HEK293 (cell line): ENCODE results near the gene MSANTD2.

Experiments used
- CTCF ChIA-PET: fragments of 350-600 bp; formaldehyde crosslinking; extraction: SDS; loops from one replicate; lab custom pipeline; 2021; ENCODE audit warnings: antibody characterized with exemption; lab: Yijun Ruan, JAX
- POLR2A ChIA-PET: fragments of 300-600 bp; formaldehyde crosslinking; extraction: SDS; loops from one replicate; lab custom pipeline; 2020; ENCODE audit warnings: antibody characterized with exemption, inconsistent platforms; lab: Yijun Ruan, JAX
- H3K27ac ChIP-seq: fragments of 200-500 bp; sonication (Bioruptor generic); 2 replicates; pipeline ENCODE4 v1.5.1; 2014; ENCODE audit warnings: low read depth, low read length, control low read depth, inconsistent platforms; ENCODE audit errors: extremely low read depth
- H3K36me3 ChIP-seq, 2 experiments: fragments of 200-500 bp in 1 of 2; sonication (Bioruptor generic) in 1 of 2; 1 replicate in 1 of 2; 2 replicates in 1 of 2; pipeline ENCODE4 v1.5.1; 2014 to 2017; ENCODE audit warnings: inconsistent platforms in 2 of 2, low read length in 2 of 2; ENCODE audit not compliant: control insufficient read depth in 2 of 2, insufficient read depth in 1 of 2
- H3K4me1 ChIP-seq: fragments of 200-500 bp; sonication (Bioruptor generic); 2 replicates; pipeline ENCODE4 v1.5.1; 2014; ENCODE audit warnings: mild to moderate bottlenecking, low read length, inconsistent platforms; ENCODE audit not compliant: control insufficient read depth, insufficient read depth
- H3K4me3 ChIP-seq: 2 replicates; pipeline ENCODE4 v1.5.1; 2011; ENCODE audit warnings: low read depth, mild to moderate bottlenecking, control low read depth, low read length, moderate library complexity
- H3K9me3 ChIP-seq: fragments of 200-500 bp; sonication (Bioruptor generic); 2 replicates; pipeline ENCODE4 v1.5.1; 2014; ENCODE audit warnings: low read depth, low read length, inconsistent platforms; ENCODE audit not compliant: control insufficient read depth, insufficient read depth
- CTCF ChIP-seq: fragments of 450-650 bp; formaldehyde crosslinking; IDR thresholded peaks from 2 replicates; pipeline ENCODE4 v1.5.1; 2016; ENCODE audit warnings: missing biosample characterization, missing genetic modification characterization
- HOXA7 ChIP-seq: sonication (generic); formaldehyde crosslinking; IDR thresholded peaks from 2 replicates; pipeline ENCODE4 v1.8.1; 2022; ENCODE audit warnings: missing genetic modification reagents, borderline replicate concordance
- PRDM4 ChIP-seq: fragments of 450-650 bp; formaldehyde crosslinking; IDR thresholded peaks from 2 replicates; pipeline ENCODE4 v1.5.1; 2017; ENCODE audit warnings: missing biosample characterization, missing genetic modification characterization
- SP2 ChIP-seq: fragments of 450-650 bp; formaldehyde crosslinking; IDR thresholded peaks from 2 replicates; pipeline ENCODE4 v1.5.1; 2016; ENCODE audit warnings: missing biosample characterization, missing genetic modification characterization
- WT1 ChIP-seq: fragments of 450-650 bp; formaldehyde crosslinking; IDR thresholded peaks from 2 replicates; pipeline ENCODE4 v1.5.1; 2016; ENCODE audit warnings: missing biosample characterization, missing genetic modification characterization
- ZBTB48 ChIP-seq: fragments of 450-650 bp; formaldehyde crosslinking; IDR thresholded peaks from 2 replicates; pipeline ENCODE4 v1.5.1; 2016; ENCODE audit warnings: missing biosample characterization, missing genetic modification characterization
- ZNF146 ChIP-seq: fragments of 450-650 bp; formaldehyde crosslinking; IDR thresholded peaks from 2 replicates; pipeline ENCODE4 v1.5.1; 2016; ENCODE audit warnings: missing biosample characterization, missing genetic modification characterization
- ZNF155 ChIP-seq: fragments of 450-650 bp; formaldehyde crosslinking; IDR thresholded peaks from 2 replicates; pipeline ENCODE4 v1.5.1; 2016; ENCODE audit warnings: missing biosample characterization, missing genetic modification characterization
- ZNF18 ChIP-seq: fragments of 450-650 bp; formaldehyde crosslinking; IDR thresholded peaks from 2 replicates; pipeline ENCODE4 v1.5.1; 2016; ENCODE audit warnings: missing biosample characterization, missing genetic modification characterization
- ZNF2 ChIP-seq: fragments of 450-650 bp; formaldehyde crosslinking; IDR thresholded peaks from 2 replicates; pipeline ENCODE4 v1.5.1; 2016; ENCODE audit warnings: missing biosample characterization, missing genetic modification characterization
- ZNF292 ChIP-seq: fragments of 450-650 bp; formaldehyde crosslinking; IDR thresholded peaks from 2 replicates; pipeline ENCODE4 v1.5.1; 2016; ENCODE audit warnings: low read depth, missing biosample characterization, missing genetic modification characterization, borderline replicate concordance
- ZNF510 ChIP-seq: fragments of 450-650 bp; formaldehyde crosslinking; IDR thresholded peaks from 2 replicates; pipeline ENCODE4 v1.5.1; 2018; ENCODE audit warnings: mild to moderate bottlenecking, missing genetic modification characterization, missing biosample characterization; ENCODE audit not compliant: insufficient replicate concordance
- ZNF530 ChIP-seq: fragments of 450-650 bp; formaldehyde crosslinking; IDR thresholded peaks from 2 replicates; pipeline ENCODE4 v1.5.1; 2016; ENCODE audit warnings: low read depth, missing biosample characterization, missing genetic modification characterization
- ZNF549 ChIP-seq: fragments of 450-650 bp; IDR thresholded peaks from 2 replicates; pipeline ENCODE4 v1.5.1; 2018; ENCODE audit warnings: missing biosample characterization, missing genetic modification characterization, mild to moderate bottlenecking, inconsistent platforms, moderate library complexity
- ZNF658 ChIP-seq: fragments of 450-650 bp; formaldehyde crosslinking; IDR thresholded peaks from 2 replicates; pipeline ENCODE4; 2016; ENCODE audit warnings: missing biosample characterization, missing genetic modification characterization
- ZSCAN18 ChIP-seq: fragments of 450-650 bp; formaldehyde crosslinking; IDR thresholded peaks from 2 replicates; pipeline ENCODE4 v1.5.1; 2016; ENCODE audit warnings: missing biosample characterization, missing genetic modification characterization
- ZSCAN5A ChIP-seq: fragments of 450-650 bp; formaldehyde crosslinking; IDR thresholded peaks from 2 replicates; pipeline ENCODE4 v1.5.1; 2016; ENCODE audit warnings: missing biosample characterization, missing genetic modification characterization

The MSANTD2 gene

GRCh38 chr11:124757320-124757719, 42.9 kb downstream of the MSANTD2 start (continued):
- TF ChIP-seq ZNF18 (tag by site-specific recombination) (no peak), ZSCAN18 (tag by site-specific recombination) (no peak), ZNF549 (no peak)
- TF ChIP-seq, all 188 proteins: peak for 0

GRCh38 chr11:124756753-124757227, 43.4 kb downstream of the MSANTD2 start:
- H3K36me3 ChIP-seq = no peaks in the 10 kb centered on the region
- H3K9me3 ChIP-seq = no peaks in the 10 kb centered on the region
- POLR2A ChIA-PET = interaction anchor here (1.6 kb wide), 1 partner anchor 10 kb away, joined by 5 read pairs; no protein-coding TSS in a partner anchor
- CTCF ChIA-PET = interaction anchor here (0.7 to 1.8 kb wide), 7 partner anchors 14 to 88 kb away, joined by 3 to 7 read pairs (median 4); no protein-coding TSS in a partner anchor
- no peak overlapping the region for H3K4me3 ChIP-seq
- TF ChIP-seq WT1 (tag by site-specific recombination) (no peak), HOXA7 (CRISPR knock-in tag) (no peak), ZNF658 (tag by site-specific recombination) (no peak), ZBTB48 (tag by site-specific recombination) (no peak), PRDM4 (tag by site-specific recombination) (no peak), ZNF155 (tag by site-specific recombination) (no peak)
- H3K4me1 ChIP-seq = no peaks in the 10 kb centered on the region
- no peak overlapping the region for H3K27ac ChIP-seq

- Histone ChIP-seq H3K36me3 (no peaks in the 10 kb centered on the region), H3K4me1 (no peaks in the 10 kb centered on the region), H3K9me3 (no peaks in the 10 kb centered on the region), H3K27ac (no peak overlapping the region), H3K4me3 (no peak overlapping the region)
- POLR2A ChIA-PET = interaction anchor here (1.6 kb wide), 1 partner anchor 10 kb away, joined by 5 read pairs; no protein-coding TSS in a partner anchor
- CTCF ChIA-PET = interaction anchor here (0.7 to 1.8 kb wide), 6 partner anchors 10 to 87 kb away, joined by 3 to 7 read pairs (median 4); no protein-coding TSS in a partner anchor
- TF ChIP-seq ZNF292 (tag by site-specific recombination) (no peak), ZNF510 (tag by site-specific recombination) (no peak), ZNF2 (tag by site-specific recombination) (no peak), SP2 (tag by site-specific recombination) (no peak), ZNF530 (tag by site-specific recombination) (no peak), ZSCAN5A (tag by site-specific recombination) (no peak), ZNF146 (tag by site-specific recombination) (no peak), CTCF (no peak)
Measured at GRCh38 chr11:124756033-124756752, 44.0 kb downstream of the MSANTD2 start.
